GM12891 (cell line): Measurements from ENCODE around the gene OTUD4.

Source experiments
- PAX5 ChIP-seq: IDR thresholded peaks from 2 replicates; pipeline ENCODE4 v1.6.1; 2011; ENCODE audit warnings: low read length, moderate library complexity, mild to moderate bottlenecking; ENCODE audit not compliant: insufficient read depth, severe bottlenecking
- POLR2A ChIP-seq: IDR thresholded peaks from 2 replicates; pipeline ENCODE4 v1.6.1; 2011; ENCODE audit warnings: low read depth, low read length, control low read depth
- POLR2AphosphoS5 ChIP-seq: IDR thresholded peaks from 2 replicates; pipeline ENCODE4 v1.6.1; 2011; ENCODE audit warnings: low read depth, low read length, control low read depth
- SPI1 ChIP-seq: IDR thresholded peaks from 2 replicates; pipeline ENCODE4 v1.6.1; 2011; ENCODE audit warnings: low read depth, low read length, control low read depth
- TAF1 ChIP-seq: IDR thresholded peaks from 2 replicates; pipeline ENCODE4 v1.6.1; 2011; ENCODE audit warnings: low read depth, low read length, control low read depth

DNA sequence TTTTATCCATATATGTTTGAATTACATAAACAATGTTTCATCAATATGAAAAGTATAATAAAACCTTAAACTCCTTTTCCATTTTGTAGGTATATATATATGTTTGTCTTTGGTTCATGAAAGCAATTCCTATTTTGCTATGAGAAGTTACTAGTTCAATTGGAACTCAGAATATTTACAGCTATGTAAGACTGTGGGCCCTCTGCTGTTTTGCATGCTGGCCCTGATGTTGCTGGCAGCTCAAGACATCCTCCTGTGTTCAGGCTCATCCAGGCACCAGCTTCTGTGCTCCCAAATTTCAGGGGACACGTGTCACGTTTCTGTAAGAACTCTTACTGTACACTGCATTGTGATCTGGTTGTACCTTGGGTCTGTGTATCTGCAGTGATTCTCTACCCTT lies 38.7 kb upstream of the OTUD4 start:
- no peak for TF ChIP-seq POLR2A
- TF ChIP-seq POLR2AphosphoS5, result no peak
- TF ChIP-seq PAX5, result no peak
- TF ChIP-seq TAF1, result no peak
- no peak for TF ChIP-seq SPI1
